Body of pancreas (tissue), 4 donors: ENCODE measurements around the gene MCTP1. TPM values are rescaled to one million over a fixed set of nuclear protein-coding genes. Genes with fewer than 3 reads are reported as not detected.

Source experiments
- ATAC-seq: fragments of 150-250 bp; one replicate; pipeline ENCODE4 v1.9.1; 2016
- DNase-seq, 4 donors: peaks; one replicate each; pipeline ENCODE4 v3.0.0-alpha.2; 2019
- H3K27ac ChIP-seq, 4 donors: fragments of 200-600 bp; sonication (generic); 1 replicate in 3 of 4; 2 replicates in 1 of 4; pipeline versions ENCODE4 v1.5.1 to v1.6.1; 2016 to 2019; ENCODE audit warnings: mild to moderate bottlenecking in 1 of 4, mixed read lengths in 1 of 4, moderate library complexity in 1 of 4
- H3K27me3 ChIP-seq, 2 donors: fragments of 200-600 bp; sonication (generic); one replicate each; pipeline ENCODE4 v1.6.0; 2016; ENCODE audit warnings: mild to moderate bottlenecking in 1 of 2
- H3K36me3 ChIP-seq, 2 donors: fragments of 200-600 bp; sonication (generic); replicated peaks in 1 of 2; 2 replicates each; pipeline ENCODE4 v1.5.1; 2016; ENCODE audit warnings: low read depth in 2 of 2; ENCODE audit not compliant: insufficient read depth in 1 of 2
- H3K4me1 ChIP-seq: fragments of 200-600 bp; sonication (generic); one replicate; pipeline ENCODE4 v1.6.0; 2016
- H3K4me3 ChIP-seq, 2 donors: fragments of 200-600 bp; sonication (generic); 1 replicate in 1 of 2; 2 replicates in 1 of 2; pipeline ENCODE4 v1.5.1; 2016 to 2019
- H3K9me3 ChIP-seq, 3 donors: fragments of 200-600 bp; sonication (generic); 1 replicate in 2 of 3; 2 replicates in 1 of 3; pipeline ENCODE4 v1.5.1; 2016
- CTCF ChIP-seq, 7 experiments: fragments of 450-650 bp in 4 of 7; fragments of 200-600 bp in 3 of 7; sonication (generic) in 3 of 7; IDR thresholded peaks; one replicate each; pipeline ENCODE4 v1.5.1; 2016 to 2019; ENCODE audit warnings: antibody characterized with exemption in 7 of 7
- POLR2A ChIP-seq, 3 donors: fragments of 450-650 bp; IDR thresholded peaks; one replicate each; pipeline ENCODE4 v1.6.1; 2016; ENCODE audit warnings: antibody characterized with exemption in 3 of 3, mild to moderate bottlenecking in 2 of 3
- WGBS, 2 donors: methylation state at CpG; one replicate each; pipeline ENCODE4 v1.1.5; 2017; 5-methylcytosine and 5-hydroxymethylcytosine counted together
- intact Hi-C: fragments of 100-400 bp; cut with DNase I; formaldehyde crosslinking; loops from one replicate; pipeline ENCODE4 v1.15.1; 2023
- small RNA-seq: library from RNA; depleted of rRNA; stranded (forward); fragments of <200 nt; gene quantifications from one replicate; pipeline ENCODE3, GENCODE V24; 2016
- total RNA-seq, 2 donors: library from RNA; depleted of rRNA; stranded (reverse); fragments of >200 nt; gene quantifications; one replicate each; pipeline ENCODE4 v1.1.0, GENCODE V29; 2016

Gene MCTP1
- total RNA-seq, 2 donors from 2014 or later = 3.6 to 8.8 TPM

GRCh38 chr5:94658272-94658671, 626.6 kb downstream of the MCTP1 start:
- H3K36me3 ChIP-seq = peaks cover 0 to 2% of the 10 kb centered on the region in 2 donors
- TF ChIP-seq POLR2A (IDR thresholded peaks at IDR 0.05) (no peak), CTCF (IDR thresholded peaks at IDR 0.05) (no peak)
- 100% methylated on average over 1 of the region's 1 CpG for WGBS, 2 donors
- no peaks in the 10 kb centered on the region for H3K9me3 ChIP-seq
- H3K27me3 ChIP-seq = no peaks in the 10 kb centered on the region
- ATAC-seq (no peak), DNase-seq (no peak)
- no peak overlapping the region for H3K27ac ChIP-seq
- H3K4me3 ChIP-seq = no peak overlapping the region
- intact Hi-C loops = no loop called here
- H3K4me1 ChIP-seq = no peaks in the 10 kb centered on the region

Small RNAs within 50 kb of the gene (small RNA-seq; reads per million reads assigned to genes)
- not detected for gene RF02271

Other genes with a start within 250 kb of the MCTP1 start
- gene FAM81B, start 106.3 kb upstream of the MCTP1 start, total RNA-seq = 1 to 10 TPM in 1 of 2 donors, not detected in 1; 1.3 TPM